HG03175 (cell line): ENCODE data around the gene NOL9.

Source experiments
- ATAC-seq: cut with Tn5 transposase; IDR thresholded peaks from one replicate; pipeline ENCODE4 v1.9.1; 2021; ENCODE audit warnings: mild to moderate bottlenecking, moderate library complexity; ENCODE audit not compliant: unreplicated experiment

The NOL9 gene

DNA sequence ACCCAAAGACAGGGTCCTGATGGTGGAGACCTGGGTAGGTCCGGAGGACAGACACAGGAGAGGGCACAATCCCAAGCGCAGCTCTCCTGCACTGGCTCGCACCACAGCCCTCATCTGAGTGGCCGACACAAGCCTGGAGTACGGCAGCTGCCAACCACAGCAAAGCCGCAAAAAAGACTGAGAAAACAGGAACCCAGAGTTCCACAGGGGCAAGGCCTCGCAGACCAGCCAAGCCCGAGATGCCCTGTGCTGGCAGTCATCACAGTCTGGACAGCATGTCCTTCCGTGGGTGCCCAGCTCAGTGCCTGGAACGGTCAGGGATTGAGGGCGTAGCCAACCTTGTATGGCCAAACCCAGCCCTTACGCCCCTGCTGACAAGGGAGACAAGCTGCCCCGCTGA, 36.9 kb upstream of the NOL9 start:
- ATAC-seq: no peak

DNA sequence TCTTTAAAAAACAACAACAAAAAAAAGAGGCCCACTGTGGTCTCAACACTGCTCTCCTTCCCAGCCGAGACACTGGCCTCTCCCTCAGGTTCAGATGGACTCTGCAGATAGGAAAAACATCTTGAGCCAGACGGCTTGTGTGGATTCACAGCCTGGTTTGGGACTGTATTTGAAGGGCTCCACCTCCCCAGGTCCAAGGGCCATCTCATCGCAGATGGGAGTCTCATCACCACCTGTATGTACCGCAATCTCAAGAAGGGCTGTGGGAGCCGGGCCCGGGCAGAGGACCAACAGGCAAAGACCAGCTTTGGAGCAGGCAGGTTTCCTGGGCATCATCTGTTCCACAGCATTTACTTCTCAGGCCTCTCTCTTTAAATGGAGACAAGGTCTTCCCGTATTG, 35.7 kb upstream of the NOL9 start:
- ATAC-seq: no peak

DNA sequence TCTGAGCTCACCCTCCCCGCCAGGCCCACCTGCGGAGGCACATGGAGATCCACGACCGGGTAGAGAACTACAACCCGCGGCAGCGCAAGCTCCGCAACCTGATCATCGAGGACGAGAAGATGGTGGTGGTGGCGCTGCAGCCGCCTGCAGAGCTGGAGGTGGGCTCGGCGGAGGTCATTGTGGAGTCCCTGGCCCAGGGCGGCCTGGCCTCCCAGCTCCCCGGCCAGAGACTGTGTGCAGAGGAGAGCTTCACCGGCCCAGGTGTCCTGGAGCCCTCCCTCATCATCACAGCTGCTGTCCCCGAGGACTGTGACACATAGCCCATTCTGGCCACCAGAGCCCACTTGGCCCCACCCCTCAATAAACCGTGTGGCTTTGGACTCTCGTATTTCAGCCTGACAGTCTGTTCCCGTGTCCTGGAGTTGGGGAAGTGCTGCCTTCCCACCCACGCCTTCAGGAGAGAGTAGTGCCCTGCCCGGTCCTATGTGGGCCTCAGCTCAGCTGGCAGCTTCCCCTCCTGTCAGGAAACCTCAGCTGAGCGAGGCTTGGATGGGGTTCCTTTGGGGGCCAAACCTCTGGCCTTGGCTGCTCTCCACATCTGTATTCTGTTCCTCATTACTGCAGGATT, 34.7 kb upstream of the NOL9 start:
- ATAC-seq: no peak

DNA sequence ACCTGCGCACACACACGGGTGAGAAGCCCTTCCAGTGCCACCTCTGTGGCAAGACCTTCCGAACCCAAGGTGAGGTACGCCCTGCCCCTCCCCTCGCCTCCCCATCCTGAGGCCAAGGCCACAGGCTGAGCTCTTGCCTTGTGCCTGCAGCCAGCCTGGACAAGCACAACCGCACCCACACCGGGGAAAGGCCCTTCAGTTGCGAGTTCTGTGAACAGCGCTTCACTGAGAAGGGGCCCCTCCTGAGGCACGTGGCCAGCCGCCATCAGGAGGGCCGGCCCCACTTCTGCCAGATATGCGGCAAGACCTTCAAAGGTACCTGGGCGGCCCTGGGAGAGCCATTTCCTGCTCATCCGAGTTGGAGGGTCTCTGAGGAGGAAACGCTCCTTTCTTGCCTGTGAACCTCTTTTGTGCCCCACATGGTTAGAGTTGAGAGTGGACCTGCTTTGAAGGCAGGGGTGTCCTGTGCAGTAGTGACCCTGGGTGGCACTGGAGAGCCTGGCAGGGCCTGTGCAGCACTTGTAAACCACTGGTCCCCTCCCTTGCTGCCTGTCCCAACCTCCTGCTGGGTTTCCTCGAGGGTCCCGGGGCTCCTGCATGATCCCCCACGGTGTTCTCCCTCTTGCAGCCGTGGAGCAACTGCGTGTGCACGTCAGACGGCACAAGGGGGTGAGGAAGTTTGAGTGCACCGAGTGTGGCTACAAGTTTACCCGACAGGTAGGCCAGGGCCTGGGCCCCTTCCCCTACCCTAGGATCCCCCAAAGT, 34.0 kb upstream of the NOL9 start:
- no peak for ATAC-seq

DNA sequence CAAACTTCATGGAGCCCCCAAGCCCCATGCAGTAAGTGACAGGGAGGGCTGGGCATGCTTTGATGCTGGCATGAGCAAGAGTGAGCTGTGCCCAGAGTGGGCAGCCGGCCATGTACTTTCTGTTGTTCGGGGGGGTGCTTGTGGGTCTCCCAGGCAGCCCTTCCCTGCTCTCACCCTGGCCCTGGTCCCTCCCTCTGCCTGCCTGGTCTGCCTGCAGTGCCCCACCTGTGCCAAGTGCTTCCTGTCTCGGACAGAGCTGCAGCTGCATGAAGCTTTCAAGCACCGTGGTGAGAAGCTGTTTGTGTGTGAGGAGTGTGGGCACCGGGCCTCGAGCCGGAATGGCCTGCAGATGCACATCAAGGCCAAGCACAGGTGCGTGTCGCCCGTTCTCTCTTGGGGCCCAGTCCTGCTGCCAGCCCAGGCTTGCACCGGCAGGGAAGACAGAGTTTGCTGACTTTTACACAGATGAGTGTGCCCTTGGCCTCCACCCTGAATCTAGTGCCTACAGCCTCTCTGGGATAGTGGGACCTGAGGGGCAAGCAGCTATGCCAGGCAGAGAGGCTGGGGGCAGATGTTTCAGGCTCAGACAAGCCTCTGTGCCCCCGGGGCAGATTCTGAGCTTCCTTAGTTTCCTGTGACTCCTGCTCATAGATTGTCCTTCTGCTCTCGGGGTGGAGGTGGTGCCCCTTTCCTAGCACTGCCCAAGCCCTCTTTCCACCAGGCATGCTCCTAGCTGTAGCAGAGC, 33.1 kb upstream of the NOL9 start:
- ATAC-seq: no peak

DNA sequence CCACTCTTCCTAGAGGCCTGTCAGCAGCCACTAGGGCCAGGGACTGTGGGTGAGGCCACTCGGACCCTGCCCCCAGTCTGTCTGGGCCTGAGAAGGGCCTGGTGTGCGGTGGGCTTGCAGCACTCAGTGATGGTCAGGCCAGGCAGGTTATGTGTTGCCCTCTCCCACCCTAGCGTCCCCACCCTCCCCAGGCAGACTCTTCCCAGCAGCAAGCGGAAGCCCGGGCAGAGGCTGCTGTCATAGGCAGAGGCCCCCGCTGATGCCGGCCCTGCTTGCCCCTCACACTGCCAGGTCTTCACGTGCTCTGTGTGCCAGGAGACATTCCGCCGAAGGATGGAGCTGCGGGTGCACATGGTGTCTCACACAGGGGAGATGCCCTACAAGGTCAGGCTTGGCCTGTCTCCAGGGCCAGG, 32.1 kb upstream of the NOL9 start:
- ATAC-seq: no peak

DNA sequence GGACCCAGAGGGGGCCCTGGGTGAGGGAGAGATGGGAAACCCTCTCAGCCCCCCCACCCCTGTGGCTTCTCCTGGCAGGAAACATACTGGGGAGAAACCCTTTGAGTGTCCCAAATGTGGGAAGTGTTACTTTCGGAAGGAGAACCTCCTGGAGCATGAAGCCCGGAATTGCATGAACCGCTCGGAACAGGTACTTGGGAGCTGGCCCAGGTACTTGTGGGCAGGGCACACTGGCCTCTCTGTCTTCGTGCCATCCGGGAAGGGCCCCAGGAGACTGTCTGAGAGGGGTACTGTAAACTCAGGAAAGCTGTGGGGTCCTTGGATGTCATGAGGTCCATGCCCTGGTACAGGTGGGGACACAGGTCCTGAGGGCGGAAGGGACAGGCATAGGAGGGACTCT, 31.5 kb upstream of the NOL9 start:
- no peak for ATAC-seq

DNA sequence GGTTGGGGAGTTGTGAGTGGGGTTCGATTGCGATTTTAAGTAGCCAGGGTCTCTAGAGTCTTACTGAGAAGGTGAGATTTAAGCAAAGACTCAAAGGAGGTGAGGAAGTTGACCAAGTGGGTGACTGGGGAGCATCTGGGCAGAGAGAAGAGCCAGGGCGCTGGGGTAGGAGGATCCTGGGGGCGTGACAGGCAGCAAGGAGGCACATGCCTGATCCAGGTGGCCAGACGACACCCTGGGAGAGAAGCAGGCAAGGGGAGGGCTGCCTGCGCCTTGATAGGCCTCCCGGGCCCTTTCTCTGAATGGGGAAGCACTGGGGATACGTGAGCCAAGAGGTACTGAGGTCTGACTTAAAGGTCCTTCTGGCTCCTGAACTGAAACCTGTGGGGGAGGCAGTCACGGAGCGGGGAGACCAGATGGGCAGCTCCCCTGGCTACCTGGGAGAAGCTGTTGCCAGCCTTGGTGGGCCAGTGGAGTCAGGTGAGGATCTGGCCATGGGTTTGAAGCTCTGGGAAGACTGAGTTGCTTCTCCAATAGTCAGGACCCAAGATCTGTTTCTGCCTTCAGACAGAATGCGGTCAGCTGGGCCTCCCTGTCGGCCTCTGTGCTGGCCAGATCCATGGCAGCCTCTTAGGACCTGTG, 30.9 kb upstream of the NOL9 start:
- ATAC-seq: no peak

DNA sequence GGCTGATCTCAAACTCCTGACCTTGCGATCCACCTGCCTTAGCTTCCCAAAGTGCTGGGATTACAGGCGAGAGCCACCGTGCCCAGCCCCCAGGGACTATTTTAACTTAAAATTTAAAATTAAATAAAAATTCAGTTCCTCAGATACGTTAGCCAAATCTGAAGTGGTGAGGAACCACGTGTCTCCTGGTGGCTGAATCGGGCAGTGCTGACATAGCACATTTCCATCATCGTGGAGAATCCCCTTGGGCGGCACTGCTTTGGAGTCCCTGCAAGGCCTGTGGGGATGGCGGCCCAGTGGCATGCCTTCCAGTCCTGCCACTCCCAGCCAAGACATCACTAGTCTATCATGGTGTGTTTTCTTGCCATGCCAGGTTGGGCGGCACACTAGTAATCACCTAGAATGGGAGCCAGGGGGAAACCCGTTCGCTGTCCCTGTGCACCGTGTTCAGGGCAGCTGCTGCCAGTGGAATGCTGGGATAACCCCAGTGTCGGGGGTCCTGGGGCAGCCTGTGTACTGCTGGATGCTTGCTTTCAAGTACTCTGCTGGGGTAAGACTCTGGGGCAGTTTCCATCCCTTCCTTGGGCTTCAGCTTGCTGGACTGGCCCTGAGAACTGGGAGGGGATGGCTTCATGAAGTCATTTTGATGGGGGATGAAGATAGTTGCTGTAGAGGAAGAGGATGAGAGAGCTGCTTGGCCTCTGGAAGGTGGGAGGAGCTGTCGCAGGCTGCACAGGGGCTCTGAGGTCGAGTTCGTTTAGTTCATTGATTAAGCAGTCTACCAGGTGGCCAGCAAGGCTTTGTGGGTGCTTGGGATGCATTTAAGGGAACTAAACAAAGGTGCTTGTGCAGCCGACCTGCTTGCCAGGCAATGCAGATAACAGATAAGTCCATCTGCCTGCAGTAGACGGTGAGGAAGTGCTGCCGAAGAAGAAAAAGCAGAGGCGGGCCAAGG, 30.1 kb upstream of the NOL9 start:
- ATAC-seq: no peak

DNA sequence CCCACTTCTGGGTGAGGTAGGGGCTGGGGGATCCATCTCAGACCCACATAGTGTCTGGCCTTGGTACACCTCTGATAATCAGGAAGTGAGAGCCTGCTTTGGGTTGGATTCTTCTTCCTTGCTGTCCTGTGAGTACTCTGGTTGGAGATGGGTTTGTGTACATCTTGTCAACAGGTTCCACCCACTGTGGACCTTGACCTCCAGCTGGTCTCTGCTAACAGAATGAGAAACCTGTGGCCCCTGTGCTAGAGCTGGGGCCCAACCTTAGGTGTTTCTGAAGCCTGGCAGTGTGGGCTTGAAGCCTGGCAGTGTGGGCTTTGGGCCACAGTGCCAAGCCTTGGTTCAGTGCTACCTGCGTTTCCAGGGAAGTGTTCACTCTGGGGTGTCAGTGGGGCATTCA, 28.1 kb upstream of the NOL9 start:
- ATAC-seq: no peak

DNA sequence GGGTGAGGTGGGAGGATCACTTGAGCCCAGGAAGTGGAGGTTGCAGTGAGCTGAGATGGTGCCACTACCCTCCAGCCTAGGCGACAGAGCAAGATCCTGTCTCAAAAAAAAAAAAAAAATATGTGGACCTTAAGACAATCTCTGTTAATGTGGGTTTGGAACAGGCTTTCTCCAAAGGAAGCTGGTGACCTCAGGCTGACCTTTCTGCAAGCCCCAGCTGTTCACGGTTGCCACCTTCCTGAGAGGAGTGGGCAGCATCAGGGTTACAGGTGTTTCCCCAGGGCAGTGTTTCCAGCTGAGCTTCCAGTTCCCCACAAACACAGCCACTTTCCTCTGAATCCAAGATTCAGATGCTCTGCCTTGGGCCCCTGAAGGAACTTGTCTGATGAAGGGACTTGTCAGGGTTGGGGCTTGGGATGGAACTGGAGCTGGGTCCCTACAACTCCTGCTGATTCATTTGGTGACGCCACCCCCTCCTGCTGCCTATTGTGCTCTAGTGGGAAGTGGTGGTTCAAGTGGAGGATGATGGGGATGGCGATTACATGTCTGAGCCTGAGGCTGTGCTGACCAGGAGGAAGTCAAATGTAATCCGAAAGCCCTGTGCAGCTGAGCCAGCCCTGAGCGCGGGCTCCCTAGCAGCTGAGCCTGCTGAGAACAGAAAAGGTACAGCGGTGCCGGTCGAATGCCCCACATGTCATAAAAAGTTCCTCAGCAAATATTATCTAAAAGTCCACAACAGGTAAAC, 27.4 kb upstream of the NOL9 start:
- no peak for ATAC-seq

DNA sequence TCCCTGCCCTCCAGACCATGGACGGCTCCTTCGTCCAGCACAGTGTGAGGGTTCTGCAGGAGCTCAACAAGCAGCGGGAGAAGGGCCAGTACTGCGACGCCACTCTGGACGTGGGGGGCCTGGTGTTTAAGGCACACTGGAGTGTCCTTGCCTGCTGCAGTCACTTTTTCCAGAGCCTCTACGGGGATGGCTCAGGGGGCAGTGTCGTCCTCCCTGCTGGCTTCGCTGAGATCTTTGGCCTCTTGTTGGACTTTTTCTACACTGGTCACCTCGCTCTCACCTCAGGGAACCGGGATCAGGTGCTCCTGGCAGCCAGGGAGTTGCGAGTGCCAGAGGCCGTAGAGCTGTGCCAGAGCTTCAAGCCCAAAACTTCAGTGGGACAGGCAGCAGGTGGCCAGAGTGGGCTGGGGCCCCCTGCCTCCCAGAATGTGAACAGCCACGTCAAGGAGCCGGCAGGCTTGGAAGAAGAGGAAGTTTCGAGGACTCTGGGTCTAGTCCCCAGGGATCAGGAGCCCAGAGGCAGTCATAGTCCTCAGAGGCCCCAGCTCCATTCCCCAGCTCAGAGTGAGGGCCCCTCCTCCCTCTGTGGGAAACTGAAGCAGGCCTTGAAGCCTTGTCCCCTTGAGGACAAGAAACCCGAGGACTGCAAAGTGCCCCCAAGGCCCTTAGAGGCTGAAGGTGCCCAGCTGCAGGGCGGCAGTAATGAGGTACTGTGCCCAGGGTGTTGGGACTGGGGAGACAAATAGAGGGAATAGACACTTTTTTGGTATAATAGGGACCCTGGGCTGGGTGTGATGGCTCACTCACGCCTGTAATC, 26.5 kb upstream of the NOL9 start:
- ATAC-seq: no peak

DNA sequence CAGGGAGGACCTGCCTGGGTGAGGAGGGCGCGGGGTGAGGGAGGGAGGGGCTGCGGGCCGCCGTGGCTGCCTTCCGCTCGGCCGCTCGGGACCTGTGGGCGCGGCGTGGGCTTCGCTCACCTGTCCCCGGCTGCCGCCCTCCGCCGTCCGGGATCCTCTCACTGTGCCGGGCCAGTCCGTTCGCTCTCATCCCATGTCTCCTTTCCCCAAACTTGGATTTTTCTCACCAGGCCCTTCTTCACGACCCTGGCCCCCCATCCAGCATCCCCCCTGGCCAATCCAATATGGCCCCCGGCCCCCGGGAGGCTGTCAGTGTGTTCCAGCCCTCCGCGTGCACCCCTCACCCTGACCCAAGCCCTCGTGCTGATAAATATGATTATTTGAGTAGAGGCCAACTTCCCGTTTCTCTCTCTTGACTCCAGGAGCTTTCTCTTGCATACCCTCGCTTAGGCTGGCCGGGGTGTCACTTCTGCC, 25.8 kb upstream of the NOL9 start:
- peak; percentile 13 for ATAC-seq

DNA sequence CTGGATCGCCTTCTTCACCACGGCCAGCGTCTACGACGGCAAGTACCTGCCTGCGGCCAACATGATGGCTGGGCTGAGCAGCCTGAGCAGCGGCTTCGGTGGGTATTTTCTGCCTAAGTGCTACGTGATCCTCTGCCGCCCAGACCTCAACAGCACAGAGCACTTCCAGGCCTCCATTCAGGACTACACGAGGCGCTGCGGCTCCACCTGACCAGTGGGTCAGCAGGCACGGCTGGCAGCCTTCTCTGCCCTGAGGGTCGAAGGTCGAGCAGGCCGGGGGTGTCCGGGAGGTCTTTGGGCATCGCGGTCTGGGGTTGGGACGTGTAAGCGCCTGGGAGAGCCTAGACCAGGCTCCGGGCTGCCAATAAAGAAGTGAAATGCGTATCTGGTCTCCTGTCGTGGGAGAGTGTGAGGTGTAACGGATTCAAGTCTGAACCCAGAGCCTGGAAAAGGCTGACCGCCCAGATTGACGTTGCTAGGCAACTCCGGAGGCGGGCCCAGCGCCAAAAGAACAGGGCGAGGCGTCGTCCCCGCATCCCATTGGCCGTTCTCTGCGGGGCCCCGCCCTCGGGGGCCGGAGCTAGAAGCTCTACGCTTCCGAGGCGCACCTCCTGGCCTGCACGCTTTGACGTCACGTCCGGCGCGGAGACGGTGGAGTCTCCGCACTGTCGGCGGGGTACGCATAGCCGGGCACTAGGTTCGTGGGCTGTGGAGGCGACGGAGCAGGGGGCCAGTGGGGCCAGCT, 25.2 kb upstream of the NOL9 start, which contains the start of gene ZBTB48:
ZBTB48 (plus strand) TSS at position 621 of the 745 bp plus-strand sequence. CDS start 616 bp downstream, outside the sequence.
- peak; percentile 93 for ATAC-seq

DNA sequence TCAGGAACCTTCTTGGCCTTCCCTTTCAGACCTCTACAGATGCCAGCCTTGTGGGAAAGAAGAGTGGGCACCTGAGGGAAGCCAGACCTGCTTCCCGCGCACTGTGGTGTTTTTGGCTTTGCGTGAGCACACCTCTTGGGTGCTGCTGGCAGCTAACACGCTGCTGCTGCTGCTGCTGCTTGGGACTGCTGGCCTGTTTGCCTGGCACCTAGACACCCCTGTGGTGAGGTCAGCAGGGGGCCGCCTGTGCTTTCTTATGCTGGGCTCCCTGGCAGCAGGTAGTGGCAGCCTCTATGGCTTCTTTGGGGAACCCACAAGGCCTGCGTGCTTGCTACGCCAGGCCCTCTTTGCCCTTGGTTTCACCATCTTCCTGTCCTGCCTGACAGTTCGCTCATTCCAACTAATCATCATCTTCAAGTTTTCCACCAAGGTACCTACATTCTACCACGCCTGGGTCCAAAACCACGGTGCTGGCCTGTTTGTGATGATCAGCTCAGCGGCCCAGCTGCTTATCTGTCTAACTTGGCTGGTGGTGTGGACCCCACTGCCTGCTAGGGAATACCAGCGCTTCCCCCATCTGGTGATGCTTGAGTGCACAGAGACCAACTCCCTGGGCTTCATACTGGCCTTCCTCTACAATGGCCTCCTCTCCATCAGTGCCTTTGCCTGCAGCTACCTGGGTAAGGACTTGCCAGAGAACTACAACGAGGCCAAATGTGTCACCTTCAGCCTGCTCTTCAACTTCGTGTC, 24.5 kb upstream of the NOL9 start:
- ATAC-seq: no peak

DNA sequence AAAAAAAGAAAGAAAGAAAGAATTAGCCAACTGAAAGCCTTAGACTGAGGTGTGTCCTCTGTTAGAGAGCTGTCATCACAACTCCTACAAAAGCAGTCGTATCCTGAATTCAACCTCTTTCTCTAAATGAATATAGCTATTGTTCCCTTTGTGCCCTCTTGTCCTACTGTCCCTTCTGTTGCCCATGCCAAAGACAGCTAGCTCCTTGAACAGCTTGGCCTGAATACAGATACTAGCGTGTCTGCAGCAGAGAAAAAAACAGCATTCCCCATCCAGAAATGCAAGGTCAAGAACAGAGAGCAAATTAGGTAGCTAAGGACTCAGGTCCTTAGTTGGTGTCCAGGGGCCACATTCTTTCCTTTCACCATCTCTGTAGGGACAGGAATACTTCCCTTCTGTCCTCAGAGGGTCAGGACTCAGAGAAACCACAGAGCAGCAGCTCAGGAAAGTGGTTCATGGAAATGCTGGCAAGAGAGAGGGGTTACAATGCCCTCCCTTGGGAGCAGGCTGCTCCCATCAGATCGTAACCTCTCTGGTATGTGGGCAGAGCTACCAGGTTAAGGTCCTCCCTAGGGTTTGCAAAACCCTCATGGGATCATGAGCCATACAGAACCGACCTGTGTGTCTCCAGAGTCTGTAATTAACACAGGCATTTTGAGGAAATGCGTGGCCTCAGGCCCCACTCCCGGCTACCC, 23.7 kb upstream of the NOL9 start:
- ATAC-seq: no peak

DNA sequence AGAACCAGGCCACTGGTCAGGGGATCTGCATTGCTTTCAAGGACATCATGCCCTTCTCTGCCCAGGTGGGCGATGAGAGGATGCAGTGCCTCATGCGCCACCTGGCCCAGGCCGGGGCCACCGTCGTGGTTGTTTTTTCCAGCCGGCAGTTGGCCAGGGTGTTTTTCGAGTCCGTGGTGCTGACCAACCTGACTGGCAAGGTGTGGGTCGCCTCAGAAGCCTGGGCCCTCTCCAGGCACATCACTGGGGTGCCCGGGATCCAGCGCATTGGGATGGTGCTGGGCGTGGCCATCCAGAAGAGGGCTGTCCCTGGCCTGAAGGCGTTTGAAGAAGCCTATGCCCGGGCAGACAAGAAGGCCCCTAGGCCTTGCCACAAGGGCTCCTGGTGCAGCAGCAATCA, 20.5 kb upstream of the NOL9 start:
- ATAC-seq: no peak
